HG03060 (cell line): ENCODE measurements around the gene ZNF467.

Experiments used
- ATAC-seq: cut with Tn5 transposase; IDR thresholded peaks from one replicate; pipeline ENCODE4 v1.9.1; 2021; ENCODE audit warnings: low read depth, moderate number of reproducible peaks; ENCODE audit not compliant: unreplicated experiment

ZNF467 gene

GRCh38 chr7:149729983-149730801 lies 43.2 kb downstream of the ZNF467 start:
- no peak for ATAC-seq

- no peak for ATAC-seq
Observed at GRCh38 chr7:149729586-149729982, 43.8 kb downstream of the ZNF467 start.

GRCh38 chr7:149728491-149729375 lies 44.7 kb downstream of the ZNF467 start:
- no peak for ATAC-seq

- no peak for ATAC-seq
Observed at GRCh38 chr7:149727899-149728476, 45.4 kb downstream of the ZNF467 start.

- ATAC-seq = no peak
Observed at GRCh38 chr7:149727053-149727898, 46.1 kb downstream of the ZNF467 start.

- ATAC-seq = no peak
Observed at GRCh38 chr7:149725916-149726315, 47.5 kb downstream of the ZNF467 start.

GRCh38 chr7:149725426-149725821 lies 48.0 kb downstream of the ZNF467 start:
- no peak for ATAC-seq

GRCh38 chr7:149724661-149725425 lies 48.5 kb downstream of the ZNF467 start:
- no peak for ATAC-seq

- ATAC-seq = no peak
Observed at GRCh38 chr7:149723795-149724495, 49.4 kb downstream of the ZNF467 start.

- ATAC-seq = no peak
Observed at GRCh38 chr7:149723082-149723767, 50.2 kb downstream of the ZNF467 start.

GRCh38 chr7:149722356-149722957 lies 50.9 kb downstream of the ZNF467 start:
- no peak for ATAC-seq

GRCh38 chr7:149721084-149721601 lies 52.2 kb downstream of the ZNF467 start:
- ATAC-seq = no peak

GRCh38 chr7:149720372-149721083 lies 52.9 kb downstream of the ZNF467 start:
- ATAC-seq = no peak

- ATAC-seq = no peak
Observed at GRCh38 chr7:149719912-149720335, 53.5 kb downstream of the ZNF467 start.

- no peak for ATAC-seq
Observed at GRCh38 chr7:149719050-149719899, 54.1 kb downstream of the ZNF467 start.

- ATAC-seq = no peak
Observed at GRCh38 chr7:149718730-149719049, 54.7 kb downstream of the ZNF467 start.
